Purkinje cell (primary cell): ENCODE data around the gene EFNA4. TPM values are rescaled to one million over a fixed set of nuclear protein-coding genes. Genes with fewer than 3 reads are reported as not detected.

ENCODE experiments used
- polyA plus RNA-seq: library from polyadenylated mRNA; unstranded; fragments of >200 nt; fragmentation: Nextera tagmentation; gene quantifications from 2 replicates; pipeline ENCODE4 v1.2.1, GENCODE V29; 2014

EFNA4 gene
- not detected in 2 replicates for polyA plus RNA-seq

GRCh38 chr1:155063550-155064110 is at the start of gene EFNA4:
TSS of gene EFNA4 (plus strand) at chr1:155063740. CDS start at chr1:155063824, 84 bp downstream.

GRCh38 chr1:155033524-155033923 is 30.0 kb upstream of the EFNA4 start, which contains the start of the genes DCST1 and DCST2:
TSS of gene DCST1 (plus strand) at chr1:155033824. CDS start at chr1:155034037, 213 bp downstream.
TSS of gene DCST2 (minus strand) at chr1:155033781. CDS start at chr1:155033701, 80 bp downstream.

GRCh38 chr1:155050560-155051341 is 12.8 kb upstream of the EFNA4 start, which contains the start of gene ADAM15:
TSS of gene ADAM15 (plus strand) at chr1:155051316. CDS start at chr1:155051387, 71 bp downstream.

GRCh38 chr1:155078469-155079209 is 15.1 kb downstream of the EFNA4 start, which contains the start of gene EFNA3:
TSS of gene EFNA3 (plus strand) at chr1:155078837. CDS start at chr1:155078942, 105 bp downstream.

Other genes starting within 250 kb of the EFNA4 start
- 1.2 and 1.4 TPM in 2 replicates for gene KCNN3, start 193.5 kb upstream of the EFNA4 start, polyA plus RNA-seq
- gene PMVK, start 127.0 kb upstream of the EFNA4 start, polyA plus RNA-seq = 25.0 and 27.5 TPM in 2 replicates
- 1.2 and 1.5 TPM in 2 replicates for gene PBXIP1, start 107.6 kb upstream of the EFNA4 start, polyA plus RNA-seq
- gene PYGO2, start 102.0 kb upstream of the EFNA4 start, polyA plus RNA-seq = 2.0 and 3.7 TPM in 2 replicates
- 1.3 and 2.0 TPM in 2 replicates for gene SHC1, start 93.0 kb upstream of the EFNA4 start, polyA plus RNA-seq
- gene CKS1B, start 89.1 kb upstream of the EFNA4 start, polyA plus RNA-seq = 48.7 and 52.2 TPM in 2 replicates
- gene FLAD1, start 80.4 kb upstream of the EFNA4 start, polyA plus RNA-seq = 21.8 and 34.5 TPM in 2 replicates
- not detected in 2 replicates for gene LENEP, start 70.2 kb upstream of the EFNA4 start, polyA plus RNA-seq
- 0.15 TPM in 1 of 2 replicates, not detected in the other for gene ZBTB7B, start 60.9 kb upstream of the EFNA4 start, polyA plus RNA-seq
- not detected in 2 replicates for gene DCST2, start 30.0 kb upstream of the EFNA4 start, polyA plus RNA-seq
- gene DCST1, start 29.9 kb upstream of the EFNA4 start, polyA plus RNA-seq = not detected in 2 replicates
- 0.28 and 1.2 TPM in 2 replicates for gene ADAM15, start 12.4 kb upstream of the EFNA4 start, polyA plus RNA-seq
- 2.2 and 6.2 TPM in 2 replicates for gene EFNA3, start 15.1 kb downstream of the EFNA4 start, polyA plus RNA-seq
- gene EFNA1, start 64.1 kb downstream of the EFNA4 start, polyA plus RNA-seq = 1.4 and 3.8 TPM in 2 replicates
- 4.2 and 5.1 TPM in 2 replicates for gene SLC50A1, start 72.1 kb downstream of the EFNA4 start, polyA plus RNA-seq
- 88.7 and 130 TPM in 2 replicates for gene DPM3, start 76.8 kb downstream of the EFNA4 start, polyA plus RNA-seq
- 468 and 662 TPM in 2 replicates for gene KRTCAP2, start 109.6 kb downstream of the EFNA4 start, polyA plus RNA-seq
- gene TRIM46, start 110.1 kb downstream of the EFNA4 start, polyA plus RNA-seq = 0.73 and 2.3 TPM in 2 replicates
- gene THBS3, start 144.2 kb downstream of the EFNA4 start, polyA plus RNA-seq = 0.56 and 2.3 TPM in 2 replicates
- 19.3 and 24.2 TPM in 2 replicates for gene MTX1, start 145.0 kb downstream of the EFNA4 start, polyA plus RNA-seq
- 8.9 and 11.0 TPM in 2 replicates for gene ENTREP3, start 191.7 kb downstream of the EFNA4 start, polyA plus RNA-seq
- 127 and 148 TPM in 2 replicates for gene SCAMP3, start 198.6 kb downstream of the EFNA4 start, polyA plus RNA-seq
- 4.2 and 7.1 TPM in 2 replicates for gene CLK2, start 209.8 kb downstream of the EFNA4 start, polyA plus RNA-seq
- 1.5 and 4.9 TPM in 2 replicates for gene HCN3, start 213.7 kb downstream of the EFNA4 start, polyA plus RNA-seq
- not detected in 2 replicates for gene PKLR, start 237.7 kb downstream of the EFNA4 start, polyA plus RNA-seq
- gene FDPS, start 245.1 kb downstream of the EFNA4 start, polyA plus RNA-seq = 54.8 and 91.9 TPM in 2 replicates